HepG2 (cell line): ENCODE measurements around the gene DDX39B. TPM values are rescaled to one million over a fixed set of nuclear protein-coding genes. Genes with fewer than 3 reads are reported as not detected.

ENCODE experiments used
- ATAC-seq: fragments of 200-7000 bp; cut with Tn5 transposase; 3 replicates; pipeline ENCODE4 v1.9.1; 2020; ENCODE audit warnings: mild to moderate bottlenecking, moderate library complexity
- BruUV-seq: library from RNA; stranded (reverse); fragments of 400-500 nt; replicated peaks from 2 replicates; lab custom pipeline; 2021; lab: Mats Ljungman, UMichigan
- CTCF ChIA-PET: fragments of 300-600 bp; formaldehyde crosslinking; extraction: SDS; loops from one replicate; lab custom pipeline; 2021; ENCODE audit warnings: low total read pairs, inconsistent platforms, low intra/inter-chr PET ratio; lab: Yijun Ruan, JAX
- POLR2A ChIA-PET: fragments of 350-600 bp; sonication (Branson Sonifier 250); formaldehyde crosslinking; loops from one replicate; lab custom pipeline; 2020; ENCODE audit warnings: antibody characterized with exemption, inconsistent platforms; lab: Yijun Ruan, JAX
- DNase-seq: peaks from one replicate; pipeline ENCODE4 v3.0.0-alpha.2; 2015; ENCODE audit warnings: low spot score
- FAIRE-seq: peaks from 3 replicates; lab custom pipeline; 2011; peaks lifted over from hg19 to GRCh38; lab: Jason Lieb, UNC
- H2AFZ ChIP-seq: one replicate; pipeline ENCODE4 v1.6.1; 2011; ENCODE audit warnings: low read length, inconsistent platforms
- H3K27ac ChIP-seq: fragments of 300-600 bp; 3 replicates; pipeline ENCODE4 v1.8.0; 2011; ENCODE audit warnings: mixed run types, mild to moderate bottlenecking, mixed read lengths, low read length, inconsistent platforms; ENCODE audit not compliant: insufficient read depth; ENCODE audit errors: extremely low read length
- H3K27me3 ChIP-seq, 2 experiments: fragments of 200-600 bp in 1 of 2; 2 replicates in 1 of 2; 3 replicates in 1 of 2; pipeline versions ENCODE4 v1.6.0 to v1.8.0; 2011; ENCODE audit warnings: low read length in 2 of 2, mild to moderate bottlenecking in 2 of 2, moderate library complexity in 2 of 2, inconsistent platforms in 1 of 2; ENCODE audit not compliant: insufficient read depth in 2 of 2, control insufficient read depth in 1 of 2
- H3K36me3 ChIP-seq, 2 experiments: fragments of 200-600 bp in 1 of 2; replicated peaks in 1 of 2; 2 replicates in 1 of 2; 3 replicates in 1 of 2; pipeline versions ENCODE4 v1.5.1 to v1.8.0; 2011; ENCODE audit warnings: low read length in 2 of 2, inconsistent platforms in 1 of 2; ENCODE audit not compliant: insufficient read depth in 2 of 2, control insufficient read depth in 1 of 2
- H3K4me1 ChIP-seq: 2 replicates; pipeline ENCODE4 v1.5.1; 2012; ENCODE audit warnings: low read length, inconsistent platforms; ENCODE audit not compliant: insufficient read depth
- H3K4me2 ChIP-seq: 2 replicates; pipeline ENCODE4 v1.6.0; 2011; ENCODE audit warnings: low read depth, low read length, inconsistent platforms
- H3K4me3 ChIP-seq, 3 experiments: fragments of 200-600 bp in 1 of 3; sonication (generic), shearing (Covaris generic) in 1 of 3; replicated peaks in 1 of 3; 2 replicates each; pipeline ENCODE4 v1.5.1; 2011 to 2016; ENCODE audit warnings: low read length in 3 of 3, inconsistent platforms in 2 of 3, low read depth in 2 of 3, mild to moderate bottlenecking in 2 of 3, control low read depth in 1 of 3, mixed read lengths in 1 of 3; ENCODE audit not compliant: insufficient read depth in 1 of 3
- H3K79me2 ChIP-seq: one replicate; pipeline ENCODE4 v1.6.1; 2011; ENCODE audit warnings: low read length, inconsistent platforms; ENCODE audit not compliant: insufficient read depth
- H3K9ac ChIP-seq: 2 replicates; pipeline ENCODE4 v1.6.0; 2011; ENCODE audit warnings: mild to moderate bottlenecking, low read depth, low read length, inconsistent platforms; ENCODE audit not compliant: insufficient read depth
- H3K9me3 ChIP-seq: 2 replicates; pipeline ENCODE4 v1.5.1; 2012; ENCODE audit warnings: mild to moderate bottlenecking, low read length
- H4K20me1 ChIP-seq: 2 replicates; pipeline ENCODE4 v1.6.0; 2011; ENCODE audit warnings: inconsistent platforms, mild to moderate bottlenecking, low read length, moderate library complexity; ENCODE audit not compliant: insufficient read depth
- BHLHE40 ChIP-seq: IDR thresholded peaks from 2 replicates; pipeline ENCODE4 v1.6.1; 2011; ENCODE audit warnings: low read length, improper control_type of control experiment
- EEA1 ChIP-seq: sonication (generic); formaldehyde crosslinking; IDR thresholded peaks from 2 replicates; pipeline ENCODE4 v1.5.1; 2020; ENCODE audit warnings: mild to moderate bottlenecking, missing genetic modification reagents, borderline replicate concordance
- HMG20A ChIP-seq: IDR thresholded peaks from 2 replicates; pipeline ENCODE4 v1.6.1; 2016; ENCODE audit warnings: borderline replicate concordance
- MBD4 ChIP-seq: IDR thresholded peaks from 2 replicates; pipeline ENCODE4 v1.6.1; 2012; ENCODE audit warnings: low read length, inconsistent platforms, borderline replicate concordance
- PCBP1 ChIP-seq: fragments of 200-400 bp; formaldehyde crosslinking; IDR thresholded peaks from 2 replicates; pipeline ENCODE4 v1.6.1; 2017; ENCODE audit warnings: mild to moderate bottlenecking, low read depth, low read length, borderline replicate concordance
- PRMT3 ChIP-seq: sonication (generic); formaldehyde crosslinking; IDR thresholded peaks from 2 replicates; pipeline ENCODE4 v1.8.1; 2022; ENCODE audit warnings: low read depth, mild to moderate bottlenecking, moderate library complexity, missing genetic modification reagents, borderline replicate concordance
- ZFP82 ChIP-seq: sonication (generic); formaldehyde crosslinking; IDR thresholded peaks from 2 replicates; pipeline ENCODE4 v1.5.1; 2020; ENCODE audit warnings: mild to moderate bottlenecking, missing genetic modification reagents, borderline replicate concordance
- ZNF441 ChIP-seq: sonication (generic); formaldehyde crosslinking; IDR thresholded peaks from 2 replicates; pipeline ENCODE4 v1.7.0; 2021; ENCODE audit warnings: missing genetic modification reagents, borderline replicate concordance
- ZNF501 ChIP-seq: sonication (generic); formaldehyde crosslinking; IDR thresholded peaks from 2 replicates; pipeline ENCODE4 v1.5.1; 2020; ENCODE audit warnings: mild to moderate bottlenecking, moderate library complexity, missing genetic modification reagents
- WGBS: methylation state at CpG from one replicate; pipeline ENCODE4 v1.1.6; 2017; ENCODE audit warnings: low lambda C conversion rate; 5-methylcytosine and 5-hydroxymethylcytosine counted together
- in situ Hi-C: cut with HindIII; loops from 2 replicates; pipeline ENCODE4 v1.10.0; 2017; ENCODE audit warnings: low pct_unique_long_range_greater_than_20kb; ENCODE audit not compliant: extremely low pct_ligation_motif_present
- intact Hi-C: fragments of 100-400 bp; cut with micrococcal nuclease; formaldehyde crosslinking; loops from one replicate; pipeline ENCODE4 v1.10.0; 2022; ENCODE audit not compliant: unreplicated experiment
- polyA plus RNA-seq, 8 experiments: library from polyadenylated mRNA; depleted of rRNA in 3 of 8; stranded (reverse) in 7 of 8; unstranded in 1 of 8; fragments of >200 nt; fragmentation: Illumina TruSeq in 4 of 8; extraction: Trizol in 4 of 8; gene quantifications; 2 replicates each; pipeline versions ENCODE4 v1.2.1 to v1.2.3, GENCODE V29; 2011 to 2016; ENCODE audit warnings: low read depth in 4 of 8, missing spikeins in 1 of 8, mixed read lengths in 1 of 8; ENCODE audit not compliant: insufficient read depth in 1 of 8
- total RNA-seq, 5 experiments: library from RNA; depleted of rRNA; stranded (reverse); fragments of >200 nt; fragmentation: Illumina TruSeq; extraction: Trizol; gene quantifications; 2 replicates each; pipeline ENCODE4 v1.2.3, GENCODE V29; 2016; ENCODE audit warnings: low read depth in 1 of 5
- TF ChIP-seq, protein P1 (sequence below): sonication (generic); formaldehyde crosslinking; conservative IDR thresholded peaks from 2 replicates; pipeline ENCODE4 v1.8.0; 2022; ENCODE audit warnings: mild to moderate bottlenecking, moderate library complexity, missing genetic modification reagents
- TF ChIP-seq, protein P2 (sequence below): sonication (generic); formaldehyde crosslinking; IDR thresholded peaks from 2 replicates; pipeline ENCODE4 v1.4.0; 2020; ENCODE audit warnings: missing genetic modification reagents

Gene DDX39B
- total and polyA plus RNA-seq, 2 of the 13 experiments (the other 11 are each of a cell fraction or from before 2014, with no cell fraction given) = 570 to 678 TPM

GRCh38 chr6:31498748-31499147, 43.1 kb downstream of the DDX39B start:
- no peaks in the 10 kb centered on the region for H3K79me2 ChIP-seq
- H4K20me1 ChIP-seq = no peaks in the 10 kb centered on the region
- no peaks in the 10 kb centered on the region for H3K36me3 ChIP-seq
- H3K27ac ChIP-seq = no peak overlapping the region
- peak overlapping the region; percentile 47 to 79 (median 54); a peak in 4 of 6 replicates for H3K4me3 ChIP-seq
- ATAC-seq = no peak
- BruUV-seq = no TSS peak
- in situ Hi-C loops = no loop called here
- no peaks in the 10 kb centered on the region for H3K9me3 ChIP-seq
- H2AFZ ChIP-seq = no peak overlapping the region
- H3K4me2 ChIP-seq = peak overlapping the region; percentile 70
- ChIA-PET POLR2A (interaction anchor here (0.7 to 4.4 kb wide), 3 partner anchors 30 to 43 kb away, joined by 3 to 20 read pairs (median 13); partner anchors contain the start of genes DDX39B and MCCD1), CTCF (no interaction called here)
- no peak for FAIRE-seq
- TF ChIP-seq, protein P1, sequence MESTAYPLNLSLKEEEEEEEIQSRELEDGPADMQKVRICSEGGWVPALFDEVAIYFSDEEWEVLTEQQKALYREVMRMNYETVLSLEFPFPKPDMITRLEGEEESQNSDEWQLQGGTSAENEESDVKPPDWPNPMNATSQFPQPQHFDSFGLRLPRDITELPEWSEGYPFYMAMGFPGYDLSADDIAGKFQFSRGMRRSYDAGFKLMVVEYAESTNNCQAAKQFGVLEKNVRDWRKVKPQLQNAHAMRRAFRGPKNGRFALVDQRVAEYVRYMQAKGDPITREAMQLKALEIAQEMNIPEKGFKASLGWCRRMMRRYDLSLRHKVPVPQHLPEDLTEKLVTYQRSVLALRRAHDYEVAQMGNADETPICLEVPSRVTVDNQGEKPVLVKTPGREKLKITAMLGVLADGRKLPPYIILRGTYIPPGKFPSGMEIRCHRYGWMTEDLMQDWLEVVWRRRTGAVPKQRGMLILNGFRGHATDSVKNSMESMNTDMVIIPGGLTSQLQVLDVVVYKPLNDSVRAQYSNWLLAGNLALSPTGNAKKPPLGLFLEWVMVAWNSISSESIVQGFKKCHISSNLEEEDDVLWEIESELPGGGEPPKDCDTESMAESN (CRISPR knock-in tag) = 0 out of 2 replicates have a peak, but pooled peaks have one; percentile 16
- TF ChIP-seq ZNF441 (CRISPR knock-in tag) = no peak
- peaks cover 43% of the 10 kb centered on the region for H3K4me1 ChIP-seq
- no peak overlapping the region for H3K9ac ChIP-seq
- intact Hi-C loops = no loop called here
- peaks cover 0 to 20% of the 10 kb centered on the region in 2 experiments; a peak in 1 of 5 replicates for H3K27me3 ChIP-seq
- WGBS = 49% methylated on average over 17 of the region's 21 CpGs
- DNase-seq = no peak

GRCh38 chr6:31497531-31498476, 44.0 kb downstream of the DDX39B start, which contains the start of gene MICB:
MICB (plus strand) TSS chr6:31498145; CDS start chr6:31498194, 49 bp downstream.
- POLR2A ChIA-PET = interaction anchor here (0.8 to 4.4 kb wide), 3 partner anchors 31 to 100 kb away, joined by 4 to 20 read pairs (median 13); partner anchors contain the start of genes DDX39B and MCCD1
- Histone ChIP-seq H3K9ac (peak within 1 kb of the TSS; percentile 50), H3K27ac (peak within 1 kb of the TSS; percentile 7), H3K79me2 (no peaks in the 10 kb centered on the region), H2AFZ (peak within 1 kb of the TSS; percentile 58), H3K4me3 (peak within 1 kb of the TSS; percentile 47 to 79 (median 58)), H4K20me1 (no peaks in the 10 kb centered on the region), H3K9me3 (no peaks in the 10 kb centered on the region), H3K36me3 (no peaks in the 10 kb centered on the region), H3K4me2 (peak within 1 kb of the TSS; percentile 82), H3K27me3 (peaks cover 0 to 20% of the 10 kb centered on the region in 2 experiments; a peak in 1 of 5 replicates), H3K4me1 (peaks cover 43% of the 10 kb centered on the region)
- CTCF ChIA-PET = no interaction called here
- intact Hi-C loops (loop anchor here (2.0 kb wide), 1 partner anchor 31 kb away; the partner anchor contains the start of gene MCCD1), in situ Hi-C loops (no loop called here)
- BruUV-seq = no TSS peak
- ATAC-seq (peak; percentile 74), DNase-seq (peak; percentile 82), FAIRE-seq (no peak)
- 4% methylated on average over 38 of the region's 64 CpGs for WGBS
- TF ChIP-seq HMG20A (no peak), MBD4 (no peak), ZFP82 (0 out of 2 replicates have a peak, but pooled peaks have one; percentile 52), PCBP1 (0 out of 2 replicates have a peak, but pooled peaks have one; percentile 79), EEA1 (CRISPR knock-in tag) (0 out of 2 replicates have a peak, but pooled peaks have one; percentile 63), ZNF501 (peak; percentile 89), PRMT3 (no peak), BHLHE40 (0 out of 2 replicates have a peak, but pooled peaks have one; percentile 16)
- TF ChIP-seq, protein P2, sequence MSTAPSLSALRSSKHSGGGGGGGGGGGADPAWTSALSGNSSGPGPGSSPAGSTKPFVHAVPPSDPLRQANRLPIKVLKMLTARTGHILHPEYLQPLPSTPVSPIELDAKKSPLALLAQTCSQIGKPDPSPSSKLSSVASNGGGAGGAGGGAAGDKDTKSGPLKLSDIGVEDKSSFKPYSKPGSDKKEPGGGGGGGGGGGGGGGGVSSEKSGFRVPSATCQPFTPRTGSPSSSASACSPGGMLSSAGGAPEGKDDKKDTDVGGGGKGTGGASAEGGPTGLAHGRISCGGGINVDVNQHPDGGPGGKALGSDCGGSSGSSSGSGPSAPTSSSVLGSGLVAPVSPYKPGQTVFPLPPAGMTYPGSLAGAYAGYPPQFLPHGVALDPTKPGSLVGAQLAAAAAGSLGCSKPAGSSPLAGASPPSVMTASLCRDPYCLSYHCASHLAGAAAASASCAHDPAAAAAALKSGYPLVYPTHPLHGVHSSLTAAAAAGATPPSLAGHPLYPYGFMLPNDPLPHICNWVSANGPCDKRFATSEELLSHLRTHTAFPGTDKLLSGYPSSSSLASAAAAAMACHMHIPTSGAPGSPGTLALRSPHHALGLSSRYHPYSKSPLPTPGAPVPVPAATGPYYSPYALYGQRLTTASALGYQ = peak; percentile 32; the same call in 1 of the 2 replicates
